Epithelial cell of proximal tubule (primary cell): ENCODE results near the gene CPEB3. TPM values are rescaled to one million over a fixed set of nuclear protein-coding genes. Genes with fewer than 3 reads are reported as not detected.

Experiments used
- DNase-seq: peaks from one replicate; pipeline ENCODE4 v3.0.0-alpha.2; 2011; ENCODE audit warnings: low read depth
- H3K4me3 ChIP-seq: 2 replicates; pipeline ENCODE4 v1.5.1; 2011; ENCODE audit warnings: low read depth, mild to moderate bottlenecking, low read length
- total RNA-seq: library from RNA; depleted of rRNA; stranded (reverse); fragments of >200 nt; gene quantifications from 2 replicates; pipeline ENCODE4 v1.2.3, GENCODE V29; 2015
- TF ChIP-seq, protein P1 (sequence below): conservative IDR thresholded peaks from 2 replicates; pipeline ENCODE4 v1.5.1; 2012; ENCODE audit warnings: low read depth, mild to moderate bottlenecking, low read length

The CPEB3 gene
- total RNA-seq, 1 donor from 2014 or later = 0.52 TPM

- TF ChIP-seq, protein P1, sequence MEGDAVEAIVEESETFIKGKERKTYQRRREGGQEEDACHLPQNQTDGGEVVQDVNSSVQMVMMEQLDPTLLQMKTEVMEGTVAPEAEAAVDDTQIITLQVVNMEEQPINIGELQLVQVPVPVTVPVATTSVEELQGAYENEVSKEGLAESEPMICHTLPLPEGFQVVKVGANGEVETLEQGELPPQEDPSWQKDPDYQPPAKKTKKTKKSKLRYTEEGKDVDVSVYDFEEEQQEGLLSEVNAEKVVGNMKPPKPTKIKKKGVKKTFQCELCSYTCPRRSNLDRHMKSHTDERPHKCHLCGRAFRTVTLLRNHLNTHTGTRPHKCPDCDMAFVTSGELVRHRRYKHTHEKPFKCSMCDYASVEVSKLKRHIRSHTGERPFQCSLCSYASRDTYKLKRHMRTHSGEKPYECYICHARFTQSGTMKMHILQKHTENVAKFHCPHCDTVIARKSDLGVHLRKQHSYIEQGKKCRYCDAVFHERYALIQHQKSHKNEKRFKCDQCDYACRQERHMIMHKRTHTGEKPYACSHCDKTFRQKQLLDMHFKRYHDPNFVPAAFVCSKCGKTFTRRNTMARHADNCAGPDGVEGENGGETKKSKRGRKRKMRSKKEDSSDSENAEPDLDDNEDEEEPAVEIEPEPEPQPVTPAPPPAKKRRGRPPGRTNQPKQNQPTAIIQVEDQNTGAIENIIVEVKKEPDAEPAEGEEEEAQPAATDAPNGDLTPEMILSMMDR = no peak
- H3K4me3 ChIP-seq = no peak overlapping the region
- no peak for DNase-seq
Measured at GRCh38 chr10:92265687-92266258, 25.1 kb downstream of the CPEB3 start.

- TF ChIP-seq, protein P1 = no peak
- H3K4me3 ChIP-seq = no peak overlapping the region
- DNase-seq = no peak
Measured at GRCh38 chr10:92264249-92264648, 26.6 kb downstream of the CPEB3 start.

DNA sequence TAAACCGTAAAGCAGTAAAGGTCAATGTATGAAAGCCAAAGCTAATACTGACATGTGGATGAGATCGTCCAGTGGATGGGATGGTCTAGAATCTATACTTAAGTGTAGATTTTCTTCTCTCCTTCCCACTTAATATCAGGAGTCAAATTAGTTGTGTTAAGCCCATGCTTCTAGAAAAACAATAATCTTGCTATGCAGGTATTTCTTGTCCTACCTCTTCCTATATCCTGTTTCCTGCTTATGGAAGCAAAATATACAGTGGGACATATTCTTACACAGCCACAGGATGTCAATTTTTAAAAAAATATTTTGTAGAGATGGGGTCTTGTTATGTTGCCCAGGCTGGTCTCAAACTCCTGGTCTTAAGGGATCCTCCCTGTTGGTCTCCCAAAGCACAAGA is 27.5 kb downstream of the CPEB3 start:
- TF ChIP-seq, protein P1 = no peak
- no peak overlapping the region for H3K4me3 ChIP-seq
- no peak for DNase-seq

- no peak for DNase-seq
- TF ChIP-seq, protein P1 = no peak
Measured at GRCh38 chr10:92248566-92248965, 42.3 kb downstream of the CPEB3 start.

DNA sequence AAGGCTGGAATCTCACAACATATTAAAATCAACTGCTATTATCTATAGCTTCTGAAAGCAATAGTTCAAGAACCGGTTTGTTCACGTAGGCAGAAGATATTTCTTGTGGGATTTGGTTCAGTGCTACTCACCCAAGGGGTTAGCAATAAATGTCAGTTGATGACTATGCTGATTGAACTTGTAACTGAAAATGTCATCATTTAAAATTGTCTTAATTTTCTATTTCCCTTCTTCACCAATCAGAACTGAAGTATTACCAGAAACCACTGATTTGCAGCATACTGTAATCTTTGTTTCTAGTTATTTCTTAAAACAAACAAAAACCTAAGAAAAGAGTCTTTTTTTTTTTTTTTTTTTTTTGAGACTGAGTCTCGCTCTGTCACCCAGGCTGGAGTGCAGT is 46.1 kb downstream of the CPEB3 start:
- DNase-seq = no peak
- TF ChIP-seq, protein P1 = no peak
- no peak overlapping the region for H3K4me3 ChIP-seq

More at GRCh38 chr10:92248566-92248965, 42.3 kb downstream of the CPEB3 start:
- no peak overlapping the region for H3K4me3 ChIP-seq

DNA sequence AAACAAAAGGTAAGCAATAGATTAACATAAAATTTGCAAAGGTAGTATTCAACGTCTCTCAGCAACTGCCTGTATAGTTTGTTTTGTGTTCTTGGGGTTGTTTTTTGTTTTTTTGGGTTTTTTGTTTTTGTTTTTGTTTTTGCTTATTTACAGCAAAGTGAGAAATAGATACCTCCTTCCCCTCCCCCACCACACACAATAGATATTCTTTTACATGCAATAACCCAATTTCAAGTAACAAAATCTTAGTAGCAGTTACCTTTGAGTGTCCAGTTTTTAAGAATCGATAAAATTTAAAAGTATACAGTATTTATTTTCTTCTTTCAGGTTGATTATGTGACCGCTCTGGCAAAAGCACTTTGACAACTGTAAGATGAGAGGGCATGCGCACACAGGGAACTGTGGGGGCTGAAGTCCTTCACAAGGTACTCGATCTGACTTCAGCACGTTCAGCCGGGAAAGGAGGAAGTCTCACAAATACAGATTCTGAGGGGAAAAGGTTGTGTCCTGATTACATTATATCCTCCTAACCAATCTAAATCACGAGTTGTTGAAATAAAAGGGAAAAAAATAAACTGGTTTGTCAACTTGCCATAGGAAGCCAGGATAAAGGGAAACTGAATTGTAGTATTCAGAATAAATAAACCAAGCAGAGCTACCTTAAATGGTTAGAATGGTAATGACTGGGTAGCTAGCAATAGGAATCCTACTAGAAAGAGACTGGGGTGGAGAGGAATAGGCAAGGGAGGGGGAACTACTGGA is 47.8 kb downstream of the CPEB3 start:
- H3K4me3 ChIP-seq = peak overlapping the region; percentile 53
- no peak for DNase-seq
- TF ChIP-seq, protein P1 = no peak

GRCh38 chr10:92242380-92242779 is 48.5 kb downstream of the CPEB3 start:
- no peak for DNase-seq
- H3K4me3 ChIP-seq = no peak overlapping the region
- TF ChIP-seq, protein P1 = no peak
